ENCODE measurements around the gene CXXC1. TPM values are rescaled to one million over a fixed set of nuclear protein-coding genes. Genes with fewer than 3 reads are reported as not detected.

The CXXC1 gene
- total and polyA plus RNA-seq, 2 of the 8 experiments (the other 6 are each of a cell fraction or from before 2014, with no cell fraction given), result 73.3 to 136 TPM

- POLR2A ChIA-PET (ENCODE audit: partially characterized antibody), result no interaction called here
- 89% methylated on average over 2 of the region's 2 CpGs; no CpG with 5 or more reads in 1 of the 2 experiments for WGBS, 2 experiments (ENCODE audit: extremely low coverage in 1 of 2, insufficient coverage in 1 of 2, insufficient read length in 1 of 2, insufficient replicate concordance in 2 of 2, low coverage in 1 of 2, low lambda C conversion rate in 2 of 2, missing lambda C conversion rate in 1 of 2)
- peaks cover 0 to 2% (median 2%) of the 10 kb centered on the region in 4 experiments; a peak in 4 of 7 replicates for H3K27me3 ChIP-seq (replicated peaks in 1 of 4; ENCODE audit: control insufficient read depth in 3 of 4, extremely low read depth in 1 of 4, insufficient read depth in 3 of 4, low read length in 3 of 4)
Measured at GRCh38 chr18:50313031-50313607, 25.6 kb upstream of the CXXC1 start.

More at GRCh38 chr18:50313031-50313607, 25.6 kb upstream of the CXXC1 start:
- no peak overlapping the region for H3K56ac ChIP-seq (replicated peaks; ENCODE audit: insufficient read length, low read depth, low read length)
- H2BK15ac ChIP-seq (ENCODE audit: low read length), result no peak overlapping the region
- H4K8ac ChIP-seq (ENCODE audit: extremely low read depth, insufficient read depth, low read length), result no peak overlapping the region
- peaks cover under 1% of the 10 kb centered on the region; the same call in 1 of the 2 replicates for H3K23me2 ChIP-seq (ENCODE audit: low read depth, low read length)
- H3K36me3 ChIP-seq (ENCODE audit: control insufficient read depth in 2 of 4, insufficient read depth in 4 of 4, low read length in 3 of 4), result no peaks in the 10 kb centered on the region
- no peak overlapping the region for H4K5ac ChIP-seq (ENCODE audit: insufficient read length, low read depth, low read length)
- no peaks in the 10 kb centered on the region for H3K79me2 ChIP-seq (ENCODE audit: control insufficient read depth in 1 of 2, insufficient read depth in 2 of 2, low read length in 2 of 2)
- H2BK5ac ChIP-seq (ENCODE audit: low read depth, low read length), result no peak overlapping the region
- no peak overlapping the region for H3K27ac ChIP-seq (ENCODE audit: low read depth, low read length)
- no peaks in the 10 kb centered on the region for H4K20me1 ChIP-seq (replicated peaks in 1 of 2; ENCODE audit: control insufficient read depth in 1 of 2, insufficient read depth in 2 of 2, low read length in 2 of 2)
- no peak overlapping the region for H3K14ac ChIP-seq (ENCODE audit: insufficient read length)
- H2AK5ac ChIP-seq (ENCODE audit: low read depth, low read length), result no peak overlapping the region
- H3K23ac ChIP-seq (ENCODE audit: insufficient read length), result no peak overlapping the region
- no peak overlapping the region for H3K18ac ChIP-seq (ENCODE audit: extremely low read depth, low read length)
- no peak overlapping the region for H2BK20ac ChIP-seq (ENCODE audit: low read length)
- H2BK120ac ChIP-seq (replicated peaks; ENCODE audit: low read depth, low read length), result no peak overlapping the region
- no peak for TF ChIP-seq SIN3A (conservative IDR thresholded peaks at IDR 0.05 in 1 of 2, IDR thresholded peaks at IDR 0.05 in 1 of 2; ENCODE audit: low read depth in 1 of 2, low read length in 2 of 2)
- no peak for TF ChIP-seq USF2 (IDR thresholded peaks at IDR 0.05; ENCODE audit: low read length)
- no peak for TF ChIP-seq CTBP2 (IDR thresholded peaks at IDR 0.05; ENCODE audit: borderline replicate concordance, insufficient read depth, insufficient read length, low read length)
- no peak for TF ChIP-seq EP300 (IDR thresholded peaks at IDR 0.05; ENCODE audit: borderline replicate concordance in 1 of 2, low read depth in 2 of 2, low read length in 2 of 2)
- TF ChIP-seq NRF1 (IDR thresholded peaks at IDR 0.05; ENCODE audit: low read depth, low read length), result no peak
- no peak for TF ChIP-seq CEBPB (IDR thresholded peaks at IDR 0.05; ENCODE audit: low read depth, low read length)
- TF ChIP-seq POU5F1 (IDR thresholded peaks at IDR 0.05; ENCODE audit: low read depth, low read length), result no peak
- TF ChIP-seq EZH2 (IDR thresholded peaks at IDR 0.05; ENCODE audit: low read depth, low read length, severe bottlenecking), result no peak
- TF ChIP-seq CHD2 (IDR thresholded peaks at IDR 0.05; ENCODE audit: low read length), result no peak
- no peak for TF ChIP-seq MAX (IDR thresholded peaks at IDR 0.05)
- TF ChIP-seq CBX8 (IDR thresholded peaks at IDR 0.05; ENCODE audit: borderline replicate concordance, low read depth, low read length), result no peak
- no peak for DNase-seq (ENCODE audit: low read depth in 1 of 2, low spot score in 2 of 2)
- CTCF ChIA-PET (ENCODE audit: partially characterized antibody), result interaction anchor here (1.4 kb wide), 1 partner anchor 44 kb away, joined by 5 read pairs; no protein-coding TSS in a partner anchor
- H2AFZ ChIP-seq (ENCODE audit: low read length), result no peak overlapping the region; the same call in 1 of the 2 replicates
- no peak overlapping the region for H4K91ac ChIP-seq (replicated peaks; ENCODE audit: insufficient read length, low read length)
- no peak overlapping the region for H3K4me2 ChIP-seq (ENCODE audit: insufficient read depth in 1 of 2, low read depth in 2 of 2, low read length in 2 of 2)
- FAIRE-seq, result no peak
- no peak overlapping the region for H3K9ac ChIP-seq (replicated peaks in 1 of 4; ENCODE audit: extremely low read depth in 1 of 4, low read depth in 3 of 4, low read length in 3 of 4)
- peaks cover 0 to 1% (median 0%) of the 10 kb centered on the region in 4 experiments; a peak in 2 of 7 replicates for H3K4me1 ChIP-seq (replicated peaks in 1 of 4; ENCODE audit: control insufficient read depth in 3 of 4, insufficient read depth in 4 of 4, low read length in 3 of 4)
- H3K4ac ChIP-seq (replicated peaks; ENCODE audit: insufficient read length, low read depth, low read length), result no peak overlapping the region
- no peaks in the 10 kb centered on the region for H3K79me1 ChIP-seq (ENCODE audit: low read depth, low read length)
- H3K4me3 ChIP-seq (ENCODE audit: extremely low read depth in 1 of 4, insufficient read depth in 2 of 4, low read depth in 3 of 4, low read length in 4 of 4), result no peak overlapping the region
- H3K9me3 ChIP-seq (ENCODE audit: insufficient read depth in 2 of 2, low read depth in 1 of 2, low read length in 1 of 2), result no peaks in the 10 kb centered on the region
- no peak overlapping the region for H2BK12ac ChIP-seq (ENCODE audit: low read depth, low read length)

All from H1 (cell line).